WTC11 (cell line): Measurements from ENCODE around the gene RBM19.

Experiments used
- ELF4 ChIP-seq: sonication (generic); formaldehyde crosslinking; IDR thresholded peaks from 2 replicates; pipeline ENCODE4 v1.8.1; 2022; ENCODE audit warnings: low read depth, mild to moderate bottlenecking, moderate library complexity, missing genetic modification reagents
- MXD4 ChIP-seq: fragments of 250-450 bp; sonication (Bioruptor Pico); IDR thresholded peaks from 2 replicates; pipeline ENCODE4 v1.8.0; 2021; ENCODE audit warnings: mild to moderate bottlenecking, moderate library complexity, borderline replicate concordance
- TF ChIP-seq, protein P1 (sequence below): sonication (generic); formaldehyde crosslinking; conservative IDR thresholded peaks from 2 replicates; pipeline ENCODE4 v1.8.1; 2023; ENCODE audit warnings: mild to moderate bottlenecking, low read depth, missing genetic modification reagents, moderate library complexity

- TF ChIP-seq, protein P1, sequence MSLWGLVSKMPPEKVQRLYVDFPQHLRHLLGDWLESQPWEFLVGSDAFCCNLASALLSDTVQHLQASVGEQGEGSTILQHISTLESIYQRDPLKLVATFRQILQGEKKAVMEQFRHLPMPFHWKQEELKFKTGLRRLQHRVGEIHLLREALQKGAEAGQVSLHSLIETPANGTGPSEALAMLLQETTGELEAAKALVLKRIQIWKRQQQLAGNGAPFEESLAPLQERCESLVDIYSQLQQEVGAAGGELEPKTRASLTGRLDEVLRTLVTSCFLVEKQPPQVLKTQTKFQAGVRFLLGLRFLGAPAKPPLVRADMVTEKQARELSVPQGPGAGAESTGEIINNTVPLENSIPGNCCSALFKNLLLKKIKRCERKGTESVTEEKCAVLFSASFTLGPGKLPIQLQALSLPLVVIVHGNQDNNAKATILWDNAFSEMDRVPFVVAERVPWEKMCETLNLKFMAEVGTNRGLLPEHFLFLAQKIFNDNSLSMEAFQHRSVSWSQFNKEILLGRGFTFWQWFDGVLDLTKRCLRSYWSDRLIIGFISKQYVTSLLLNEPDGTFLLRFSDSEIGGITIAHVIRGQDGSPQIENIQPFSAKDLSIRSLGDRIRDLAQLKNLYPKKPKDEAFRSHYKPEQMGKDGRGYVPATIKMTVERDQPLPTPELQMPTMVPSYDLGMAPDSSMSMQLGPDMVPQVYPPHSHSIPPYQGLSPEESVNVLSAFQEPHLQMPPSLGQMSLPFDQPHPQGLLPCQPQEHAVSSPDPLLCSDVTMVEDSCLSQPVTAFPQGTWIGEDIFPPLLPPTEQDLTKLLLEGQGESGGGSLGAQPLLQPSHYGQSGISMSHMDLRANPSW (CRISPR knock-in tag) = no peak
- TF ChIP-seq ELF4 (CRISPR knock-in tag) = no peak
- TF ChIP-seq MXD4 (CRISPR knock-in tag) = no peak
These were observed 55.3 kb downstream of the RBM19 start for GRCh38 chr12:113910751-113911272.
